SK-N-SH (cell line): ENCODE data around the gene PUM1. TPM values are rescaled to one million over a fixed set of nuclear protein-coding genes. Genes with fewer than 3 reads are reported as not detected.

Experiments
- CTCF ChIA-PET: fragments of 300-600, 350-600 bp; formaldehyde crosslinking; extraction: SDS; loops from one replicate; lab custom pipeline; 2021; lab: Yijun Ruan, JAX
- POLR2A ChIA-PET: fragments of 350-600 bp; sonication (Branson Sonifier 250); formaldehyde crosslinking; extraction: SDS; loops from one replicate; lab custom pipeline; 2020; ENCODE audit warnings: antibody characterized with exemption, inconsistent platforms; lab: Yijun Ruan, JAX
- DNase-seq: peaks from one replicate; pipeline ENCODE4 v3.0.0; 2012
- H2AFZ ChIP-seq: fragments of 200-600 bp; sonication (generic); 2 replicates; pipeline ENCODE4 v1.8.1; 2016; ENCODE audit warnings: antibody characterized with exemption, mild to moderate bottlenecking, low read depth
- H3F3A ChIP-seq: fragments of 200-600 bp; sonication (generic); replicated peaks from 2 replicates; pipeline ENCODE3; 2016; ENCODE audit warnings: antibody characterized with exemption, mild to moderate bottlenecking; ENCODE audit not compliant: insufficient read depth
- H3K27ac ChIP-seq, 2 experiments: fragments of 200-500 bp in 1 of 2; fragments of 200-600 bp in 1 of 2; sonication (Bioruptor generic) in 1 of 2; sonication (generic), shearing (Covaris generic) in 1 of 2; 2 replicates each; pipeline versions ENCODE4 v1.5.1 to v1.6.1; 2014 to 2016; ENCODE audit warnings: low read depth in 2 of 2, inconsistent platforms in 1 of 2, low read length in 1 of 2, mild to moderate bottlenecking in 1 of 2, mixed read lengths in 1 of 2
- H3K27me3 ChIP-seq: fragments of 200-600 bp; sonication (generic), shearing (Covaris generic); 2 replicates; pipeline ENCODE4 v1.6.1; 2016; ENCODE audit warnings: mixed run types; ENCODE audit not compliant: insufficient read depth
- H3K36me3 ChIP-seq, 2 experiments: fragments of 200-500 bp in 1 of 2; fragments of 200-600 bp in 1 of 2; sonication (Bioruptor generic) in 1 of 2; sonication (generic) in 1 of 2; replicated peaks in 1 of 2; 2 replicates each; pipeline versions ENCODE3 to v1.5.1; 2014 to 2016; ENCODE audit warnings: low read length in 1 of 2, mild to moderate bottlenecking in 1 of 2; ENCODE audit not compliant: insufficient read depth in 2 of 2, control insufficient read depth in 1 of 2
- H3K4me1 ChIP-seq, 2 experiments: fragments of 200-500 bp in 1 of 2; fragments of 200-600 bp in 1 of 2; sonication (Bioruptor generic) in 1 of 2; sonication (generic), shearing (Covaris generic) in 1 of 2; 2 replicates each; pipeline versions ENCODE4 v1.5.1 to v1.6.1; 2014 to 2016; ENCODE audit warnings: low read depth in 1 of 2, low read length in 1 of 2, mixed run types in 1 of 2; ENCODE audit not compliant: insufficient read depth in 2 of 2, control insufficient read depth in 1 of 2
- H3K4me2 ChIP-seq: fragments of 200-600 bp; sonication (generic), shearing (Covaris generic); 2 replicates; pipeline ENCODE4 v1.6.1; 2017; ENCODE audit warnings: mixed run types
- H3K4me3 ChIP-seq, 2 experiments: fragments of 200-500 bp in 1 of 2; fragments of 200-600 bp in 1 of 2; sonication (Bioruptor generic) in 1 of 2; sonication (generic), shearing (Covaris generic) in 1 of 2; 2 replicates each; pipeline versions ENCODE4 v1.5.1 to v1.8.1; 2014 to 2016; ENCODE audit warnings: low read depth in 2 of 2, inconsistent platforms in 1 of 2, low read length in 1 of 2, mild to moderate bottlenecking in 1 of 2, mixed read lengths in 1 of 2, moderate library complexity in 1 of 2
- H3K79me2 ChIP-seq: fragments of 200-600 bp; sonication (generic); 2 replicates; pipeline ENCODE4 v1.8.1; 2017; ENCODE audit warnings: mild to moderate bottlenecking; ENCODE audit not compliant: insufficient read depth
- H3K9ac ChIP-seq: fragments of 200-600 bp; sonication (generic); 2 replicates; pipeline ENCODE4 v1.6.1; 2017; ENCODE audit warnings: mixed run types
- H3K9me2 ChIP-seq: fragments of 200-600 bp; sonication (generic); 2 replicates; pipeline ENCODE4 v1.6.1; 2017; ENCODE audit warnings: mixed run types
- H3K9me3 ChIP-seq: fragments of 200-600 bp; sonication (generic); 2 replicates; pipeline ENCODE4 v1.6.1; 2017; ENCODE audit warnings: mixed run types, mild to moderate bottlenecking, moderate library complexity
- H4K20me1 ChIP-seq: fragments of 200-600 bp; sonication (generic); 2 replicates; pipeline ENCODE4 v1.6.1; 2017; ENCODE audit warnings: mild to moderate bottlenecking, mixed run types; ENCODE audit not compliant: insufficient read depth
- FOSL2 ChIP-seq: IDR thresholded peaks from 2 replicates; pipeline ENCODE4 v1.4.0; 2012; ENCODE audit warnings: low read depth, mild to moderate bottlenecking, moderate library complexity, borderline replicate concordance
- GATA2 ChIP-seq: sonication (generic); formaldehyde crosslinking; IDR thresholded peaks from 2 replicates; pipeline ENCODE4 v1.5.0; 2020; ENCODE audit warnings: mild to moderate bottlenecking, missing genetic modification reagents
- JUND ChIP-seq: IDR thresholded peaks from 2 replicates; pipeline ENCODE4 v1.4.0; 2012
- MAX ChIP-seq: IDR thresholded peaks from 2 replicates; pipeline ENCODE4 v1.4.0; 2012; ENCODE audit warnings: low read depth
- MXI1 ChIP-seq: IDR thresholded peaks from 2 replicates; pipeline ENCODE4 v1.6.1; 2012; ENCODE audit warnings: mild to moderate bottlenecking, low read depth, low read length, improper control_type of control experiment
- NRF1 ChIP-seq: IDR thresholded peaks from 2 replicates; pipeline ENCODE4 v1.6.1; 2012; ENCODE audit warnings: low read depth, mild to moderate bottlenecking, low read length
- PBX3 ChIP-seq: IDR thresholded peaks from 2 replicates; pipeline ENCODE4; 2012
- POLR2AphosphoS5 ChIP-seq: IDR thresholded peaks from 2 replicates; pipeline ENCODE4 v1.6.1; 2012; ENCODE audit warnings: low read depth, low read length
- RAD21 ChIP-seq: IDR thresholded peaks from 2 replicates; pipeline ENCODE4 v1.6.1; 2012; ENCODE audit warnings: mild to moderate bottlenecking, low read length
- TCF12 ChIP-seq: IDR thresholded peaks from 2 replicates; pipeline ENCODE4 v1.4.0; 2012
- USF2 ChIP-seq: fragments of 150-350 bp; IDR thresholded peaks from 2 replicates; pipeline ENCODE4 v1.6.1; 2017; ENCODE audit warnings: antibody characterized with exemption, low read length, low read depth, borderline replicate concordance
- WGBS: methylation state at CpG from one replicate; pipeline ENCODE4 v1.1.6; 2017; ENCODE audit warnings: low lambda C conversion rate; 5-methylcytosine and 5-hydroxymethylcytosine counted together
- polyA plus RNA-seq, 3 experiments: library from polyadenylated mRNA; depleted of rRNA; stranded (reverse); fragments of >200 nt; gene quantifications; 2 replicates each; pipeline ENCODE4 v1.2.3, GENCODE V29; 2012
- TF ChIP-seq, protein P1 (sequence below): IDR thresholded peaks from 2 replicates; pipeline ENCODE4 v1.6.1; 2012; ENCODE audit warnings: mild to moderate bottlenecking, low read depth, low read length, moderate library complexity

The PUM1 gene
- polyA plus RNA-seq, 1 of the 3 experiments (the other 2 are of a cell fraction) = 66.7 TPM

- TF ChIP-seq USF2 (no peak), MXI1 (no peak), PBX3 (no peak), FOSL2 (no peak), JUND (no peak), TCF12 (no peak), GATA2 (CRISPR knock-in tag) (no peak), POLR2AphosphoS5 (no peak), MAX (no peak), RAD21 (no peak), NRF1 (no peak)
- TF ChIP-seq, protein P1, sequence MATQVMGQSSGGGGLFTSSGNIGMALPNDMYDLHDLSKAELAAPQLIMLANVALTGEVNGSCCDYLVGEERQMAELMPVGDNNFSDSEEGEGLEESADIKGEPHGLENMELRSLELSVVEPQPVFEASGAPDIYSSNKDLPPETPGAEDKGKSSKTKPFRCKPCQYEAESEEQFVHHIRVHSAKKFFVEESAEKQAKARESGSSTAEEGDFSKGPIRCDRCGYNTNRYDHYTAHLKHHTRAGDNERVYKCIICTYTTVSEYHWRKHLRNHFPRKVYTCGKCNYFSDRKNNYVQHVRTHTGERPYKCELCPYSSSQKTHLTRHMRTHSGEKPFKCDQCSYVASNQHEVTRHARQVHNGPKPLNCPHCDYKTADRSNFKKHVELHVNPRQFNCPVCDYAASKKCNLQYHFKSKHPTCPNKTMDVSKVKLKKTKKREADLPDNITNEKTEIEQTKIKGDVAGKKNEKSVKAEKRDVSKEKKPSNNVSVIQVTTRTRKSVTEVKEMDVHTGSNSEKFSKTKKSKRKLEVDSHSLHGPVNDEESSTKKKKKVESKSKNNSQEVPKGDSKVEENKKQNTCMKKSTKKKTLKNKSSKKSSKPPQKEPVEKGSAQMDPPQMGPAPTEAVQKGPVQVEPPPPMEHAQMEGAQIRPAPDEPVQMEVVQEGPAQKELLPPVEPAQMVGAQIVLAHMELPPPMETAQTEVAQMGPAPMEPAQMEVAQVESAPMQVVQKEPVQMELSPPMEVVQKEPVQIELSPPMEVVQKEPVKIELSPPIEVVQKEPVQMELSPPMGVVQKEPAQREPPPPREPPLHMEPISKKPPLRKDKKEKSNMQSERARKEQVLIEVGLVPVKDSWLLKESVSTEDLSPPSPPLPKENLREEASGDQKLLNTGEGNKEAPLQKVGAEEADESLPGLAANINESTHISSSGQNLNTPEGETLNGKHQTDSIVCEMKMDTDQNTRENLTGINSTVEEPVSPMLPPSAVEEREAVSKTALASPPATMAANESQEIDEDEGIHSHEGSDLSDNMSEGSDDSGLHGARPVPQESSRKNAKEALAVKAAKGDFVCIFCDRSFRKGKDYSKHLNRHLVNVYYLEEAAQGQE = no peak
- TF ChIP-seq, all 33 proteins: peak for 0
- POLR2A ChIA-PET = interaction anchor here (1.0 kb wide), 1 partner anchor 105 kb away, joined by 3 read pairs; no protein-coding TSS in a partner anchor
- Histone ChIP-seq H3K4me3 (no peak overlapping the region), H3K4me1 (peaks cover 4 to 33% of the 10 kb centered on the region in 2 experiments; a peak in 2 of 4 replicates), H3F3A (no peaks in the 10 kb centered on the region), H4K20me1 (peaks cover 63% of the 10 kb centered on the region), H3K9me2 (no peaks in the 10 kb centered on the region), H3K27ac (no peak overlapping the region), H3K79me2 (peaks cover 53% of the 10 kb centered on the region), H3K36me3 (no peaks in the 10 kb centered on the region), H2AFZ (no peak overlapping the region), H3K4me2 (peak overlapping the region; percentile 91; the same call in 1 of the 2 replicates), H3K9ac (no peak overlapping the region), H3K9me3 (no peaks in the 10 kb centered on the region), H3K27me3 (no peaks in the 10 kb centered on the region)
- DNase-seq = no peak
- CTCF ChIA-PET = interaction anchor here (0.8 to 47.0 kb wide), 9 partner anchors 13 to 187 kb away, joined by 3 to 1422 read pairs (median 5); partner anchors contain the start of gene MATN1
- 90% methylated on average over 8 of the region's 9 CpGs for WGBS
Observed at GRCh38 chr1:30905916-30906620, 159.4 kb downstream of the PUM1 start.
